H1 (cell line): ENCODE measurements around the gene DENND5B. TPM values are rescaled to one million over a fixed set of nuclear protein-coding genes. Genes with fewer than 3 reads are reported as not detected.

Experiments used
- CTCF ChIA-PET: fragments of 300-600 bp; sonication (Branson Sonifier 250); formaldehyde crosslinking; loops from one replicate; lab custom pipeline; 2021; ENCODE audit not compliant: partially characterized antibody; lab: Charles Lee
- POLR2A ChIA-PET: fragments of 300-600 bp; sonication (Branson Sonifier 250); formaldehyde crosslinking; loops from one replicate; lab custom pipeline; 2021; ENCODE audit warnings: inconsistent platforms; ENCODE audit not compliant: partially characterized antibody; lab: Charles Lee
- DNase-seq, 2 experiments: peaks; one replicate each; pipeline versions ENCODE4 v3.0.0 to v3.0.0-alpha.2; 2010 to 2022; ENCODE audit warnings: low spot score in 2 of 2, low read depth in 1 of 2, mixed read lengths in 1 of 2
- FAIRE-seq: peaks from 2 replicates; lab custom pipeline; 2011; peaks lifted over from hg19 to GRCh38; lab: Jason Lieb, UNC
- H2AFZ ChIP-seq: 2 replicates; pipeline ENCODE4 v1.8.1; 2012; ENCODE audit warnings: low read length, inconsistent platforms
- H2AK5ac ChIP-seq: 2 replicates; pipeline ENCODE4 v1.6.1; 2013; ENCODE audit warnings: low read depth, low read length
- H2BK120ac ChIP-seq: replicated peaks from 2 replicates; pipeline ENCODE3; 2013; ENCODE audit warnings: low read depth, low read length, inconsistent platforms
- H2BK12ac ChIP-seq: 2 replicates; pipeline ENCODE4 v1.6.1; 2013; ENCODE audit warnings: low read depth, low read length
- H2BK15ac ChIP-seq: 2 replicates; pipeline ENCODE4 v1.6.1; 2013; ENCODE audit warnings: low read length
- H2BK20ac ChIP-seq: 2 replicates; pipeline ENCODE4 v1.6.1; 2013; ENCODE audit warnings: low read length
- H2BK5ac ChIP-seq: 2 replicates; pipeline ENCODE4 v1.6.1; 2013; ENCODE audit warnings: low read depth, low read length
- H3K14ac ChIP-seq: 2 replicates; pipeline ENCODE4 v1.6.1; 2013; ENCODE audit warnings: inconsistent platforms; ENCODE audit not compliant: insufficient read length
- H3K18ac ChIP-seq: 2 replicates; pipeline ENCODE4 v1.6.1; 2013; ENCODE audit warnings: low read length; ENCODE audit errors: extremely low read depth
- H3K23ac ChIP-seq: 2 replicates; pipeline ENCODE4 v1.6.1; 2013; ENCODE audit warnings: inconsistent platforms; ENCODE audit not compliant: insufficient read length
- H3K23me2 ChIP-seq: 2 replicates; pipeline ENCODE4 v1.6.1; 2013; ENCODE audit warnings: low read depth, low read length
- H3K27ac ChIP-seq: 2 replicates; pipeline ENCODE4 v1.6.1; 2011; ENCODE audit warnings: low read depth, low read length, inconsistent platforms
- H3K27me3 ChIP-seq, 4 experiments: replicated peaks in 1 of 4; 1 replicate in 1 of 4; 2 replicates in 3 of 4; pipeline versions ENCODE4 v1.6.1 to v1.8.1; 2011 to 2013; ENCODE audit warnings: low read length in 3 of 4, mild to moderate bottlenecking in 3 of 4, inconsistent platforms in 2 of 4, mixed read lengths in 2 of 4, moderate library complexity in 1 of 4; ENCODE audit not compliant: control insufficient read depth in 3 of 4, insufficient read depth in 3 of 4; ENCODE audit errors: extremely low read depth in 1 of 4
- H3K36me3 ChIP-seq, 4 experiments: 2 replicates each; pipeline versions ENCODE4 v1.6.1 to v1.8.1; 2011 to 2013; ENCODE audit warnings: mild to moderate bottlenecking in 4 of 4, low read length in 3 of 4, moderate library complexity in 2 of 4, control low read depth in 1 of 4, inconsistent platforms in 1 of 4; ENCODE audit not compliant: insufficient read depth in 4 of 4, control insufficient read depth in 2 of 4
- H3K4ac ChIP-seq: replicated peaks from 2 replicates; pipeline ENCODE3; 2013; ENCODE audit warnings: low read length, low read depth, mixed read lengths, inconsistent platforms; ENCODE audit not compliant: insufficient read length
- H3K4me1 ChIP-seq, 4 experiments: replicated peaks in 1 of 4; 1 replicate in 1 of 4; 2 replicates in 3 of 4; pipeline versions ENCODE4 v1.6.1 to v1.8.1; 2011 to 2013; ENCODE audit warnings: low read length in 3 of 4, inconsistent platforms in 2 of 4, mixed read lengths in 1 of 4; ENCODE audit not compliant: insufficient read depth in 4 of 4, control insufficient read depth in 3 of 4
- H3K4me2 ChIP-seq, 2 experiments: 2 replicates each; pipeline versions ENCODE4 v1.6.1 to v1.8.1; 2011 to 2013; ENCODE audit warnings: low read depth in 2 of 2, low read length in 2 of 2, control low read depth in 1 of 2, inconsistent platforms in 1 of 2, mild to moderate bottlenecking in 1 of 2; ENCODE audit not compliant: insufficient read depth in 1 of 2
- H3K4me3 ChIP-seq, 4 experiments: fragments of 200-600, 300-600 bp in 1 of 4; sonication (generic), shearing (Covaris generic), sonication (Bioruptor Twin) in 1 of 4; 2 replicates each; pipeline versions ENCODE4 v1.5.1 to v1.8.1; 2011 to 2016; ENCODE audit warnings: low read length in 4 of 4, low read depth in 3 of 4, control low read depth in 2 of 4, inconsistent platforms in 2 of 4, mild to moderate bottlenecking in 2 of 4, mixed read lengths in 1 of 4, moderate library complexity in 1 of 4; ENCODE audit not compliant: insufficient read depth in 2 of 4; ENCODE audit errors: extremely low read depth in 1 of 4
- H3K56ac ChIP-seq: replicated peaks from 2 replicates; pipeline ENCODE3; 2013; ENCODE audit warnings: low read depth, mild to moderate bottlenecking, mixed read lengths, low read length, inconsistent platforms; ENCODE audit not compliant: insufficient read length
- H3K79me1 ChIP-seq: 2 replicates; pipeline ENCODE4 v1.6.1; 2013; ENCODE audit warnings: low read depth, low read length, control low read depth
- H3K79me2 ChIP-seq, 2 experiments: 2 replicates each; pipeline versions ENCODE4 v1.6.1 to v1.8.1; 2012 to 2013; ENCODE audit warnings: low read length in 2 of 2, mild to moderate bottlenecking in 2 of 2, inconsistent platforms in 1 of 2; ENCODE audit not compliant: insufficient read depth in 2 of 2, control insufficient read depth in 1 of 2
- H3K9ac ChIP-seq, 4 experiments: replicated peaks in 1 of 4; 1 replicate in 1 of 4; 2 replicates in 3 of 4; pipeline versions ENCODE4 v1.6.1 to v1.8.1; 2011 to 2013; ENCODE audit warnings: low read depth in 3 of 4, low read length in 3 of 4, control low read depth in 2 of 4, mild to moderate bottlenecking in 2 of 4, moderate library complexity in 2 of 4, inconsistent platforms in 1 of 4; ENCODE audit errors: extremely low read depth in 1 of 4
- H3K9me3 ChIP-seq, 2 experiments: 2 replicates each; pipeline versions ENCODE4 v1.6.1 to v1.8.1; 2012 to 2013; ENCODE audit warnings: mild to moderate bottlenecking in 2 of 2, moderate library complexity in 2 of 2, control low read depth in 1 of 2, inconsistent platforms in 1 of 2, low read depth in 1 of 2, low read length in 1 of 2, mixed read lengths in 1 of 2; ENCODE audit not compliant: insufficient read depth in 2 of 2
- H4K20me1 ChIP-seq, 2 experiments: replicated peaks in 1 of 2; 2 replicates each; pipeline versions ENCODE3 to v1.8.1; 2011 to 2013; ENCODE audit warnings: inconsistent platforms in 2 of 2, low read length in 2 of 2, mild to moderate bottlenecking in 1 of 2; ENCODE audit not compliant: insufficient read depth in 2 of 2, control insufficient read depth in 1 of 2
- H4K5ac ChIP-seq: 2 replicates; pipeline ENCODE4 v1.6.1; 2013; ENCODE audit warnings: low read length, low read depth, mixed read lengths, inconsistent platforms; ENCODE audit not compliant: insufficient read length
- H4K8ac ChIP-seq: 2 replicates; pipeline ENCODE4 v1.8.0; 2013; ENCODE audit warnings: mild to moderate bottlenecking, moderate library complexity, low read length, inconsistent platforms; ENCODE audit not compliant: insufficient read depth; ENCODE audit errors: extremely low read depth
- H4K91ac ChIP-seq: replicated peaks from 2 replicates; pipeline ENCODE3; 2013; ENCODE audit warnings: low read length, mixed read lengths, inconsistent platforms; ENCODE audit not compliant: insufficient read length
- ATF3 ChIP-seq: IDR thresholded peaks from 2 replicates; pipeline ENCODE4 v1.6.1; 2011; ENCODE audit warnings: low read depth, mild to moderate bottlenecking, low read length; ENCODE audit not compliant: insufficient read depth
- BACH1 ChIP-seq: IDR thresholded peaks from 2 replicates; pipeline ENCODE4 v1.6.1; 2012; ENCODE audit warnings: low read length, improper control_type of control experiment
- BRCA1 ChIP-seq: IDR thresholded peaks from 2 replicates; pipeline ENCODE4 v1.6.1; 2012; ENCODE audit warnings: low read depth, low read length, improper control_type of control experiment
- CBX5 ChIP-seq: fragments of 300-800, 300-1000 bp; sonication (generic); IDR thresholded peaks from 2 replicates; pipeline ENCODE4 v1.7.1; 2016; ENCODE audit warnings: antibody characterized with exemption, low read length, low read depth
- FOSL1 ChIP-seq: IDR thresholded peaks from 2 replicates; pipeline ENCODE4 v1.6.1; 2011; ENCODE audit warnings: mild to moderate bottlenecking, low read depth, low read length, moderate library complexity; ENCODE audit not compliant: insufficient read depth
- RNF2 ChIP-seq: fragments of 200-900, 300-1000 bp; sonication (generic); IDR thresholded peaks from 2 replicates; pipeline ENCODE4 v1.7.1; 2016; ENCODE audit warnings: borderline replicate concordance, low read depth, mild to moderate bottlenecking, antibody characterized with exemption, low read length; ENCODE audit not compliant: poor library complexity, severe bottlenecking; ENCODE audit errors: missing control alignments
- SUZ12 ChIP-seq: fragments of 200-600 bp; sonication (generic); IDR thresholded peaks from 2 replicates; pipeline ENCODE4 v1.6.1; 2012; ENCODE audit warnings: mild to moderate bottlenecking, inconsistent platforms, low read length, moderate library complexity, mixed read lengths
- TAF7 ChIP-seq: optimal IDR thresholded peaks from 2 replicates; pipeline ENCODE3; 2011; ENCODE audit warnings: low read depth, mild to moderate bottlenecking, inconsistent platforms, low read length, moderate library complexity, borderline replicate concordance
- YY1 ChIP-seq: IDR thresholded peaks from 2 replicates; pipeline ENCODE4 v1.6.1; 2011; ENCODE audit warnings: low read depth, mild to moderate bottlenecking, low read length
- WGBS, 2 experiments: shearing (Covaris generic) in 1 of 2; methylation state at CpG; one replicate each; pipeline versions ENCODE4 v1.1.6 to v1.1.7; 2013 to 2015; ENCODE audit warnings: low lambda C conversion rate in 2 of 2, mixed read lengths in 2 of 2, inconsistent platforms in 1 of 2, low coverage in 1 of 2, missing lambda C conversion rate in 1 of 2; ENCODE audit not compliant: insufficient replicate concordance in 2 of 2, insufficient coverage in 1 of 2, insufficient read length in 1 of 2; ENCODE audit errors: extremely low coverage in 1 of 2, missing lambda C conversion rate in 1 of 2; 5-methylcytosine and 5-hydroxymethylcytosine counted together
- polyA plus RNA-seq, 7 experiments: library from polyadenylated mRNA; depleted of rRNA in 3 of 7; stranded (reverse) in 5 of 7; unstranded in 2 of 7; fragments of >200 nt in 5 of 7; fragments of 200-250 nt in 2 of 7; gene quantifications; 1 replicate in 5 of 7; 2 replicates in 1 of 7; 4 replicates in 1 of 7; pipeline versions ENCODE4 v1.2.1 to v1.2.3, GENCODE V29; 2011 to 2013; ENCODE audit warnings: missing spikeins in 2 of 7, mixed read lengths in 2 of 7
- total RNA-seq: library from RNA; stranded (reverse); fragmentation: NEBNext Ultra II Directional; extraction: Animal tissue kit (Norgen Biotek cat#: 25700); gene quantifications from 2 replicates; pipeline ENCODE4 v1.2.1, GENCODE V29; 2021

DENND5B gene
- total and polyA plus RNA-seq, 2 of the 8 experiments (the other 6 are each of a cell fraction or from before 2014, with no cell fraction given), result 13.4 to 20.2 TPM

DNA sequence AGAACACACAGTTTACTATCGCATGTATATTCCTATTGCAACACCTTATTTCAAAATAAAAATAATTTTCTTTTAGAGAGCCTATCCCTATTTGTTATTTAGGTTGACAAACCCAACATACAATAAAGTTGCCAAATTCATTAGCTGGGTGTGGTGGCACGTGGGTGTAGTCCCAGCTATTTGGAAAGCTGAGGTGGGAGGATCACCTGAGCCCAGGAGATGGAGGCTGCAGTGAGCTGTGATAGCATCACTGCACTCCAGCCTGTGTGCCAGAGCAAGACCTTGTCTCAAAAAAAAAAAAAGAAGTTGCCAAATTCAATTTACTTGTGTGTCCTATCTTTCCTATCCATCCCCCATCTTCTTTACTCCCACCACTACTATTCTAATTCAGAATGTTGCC lies 23.9 kb downstream of the DENND5B start:
- Histone ChIP-seq H2BK120ac (no peak overlapping the region), H2AFZ (no peak overlapping the region), H2AK5ac (no peak overlapping the region), H2BK20ac (no peak overlapping the region), H3K36me3 (no peaks in the 10 kb centered on the region), H3K79me2 (peaks cover 0 to 28% of the 10 kb centered on the region in 2 experiments; a peak in 2 of 4 replicates), H3K79me1 (no peaks in the 10 kb centered on the region), H3K27ac (no peak overlapping the region), H3K23ac (no peak overlapping the region), H3K4me2 (no peak overlapping the region), H4K8ac (no peak overlapping the region), H3K18ac (no peak overlapping the region), H2BK12ac (no peak overlapping the region), H3K14ac (no peak overlapping the region), H3K9me3 (no peaks in the 10 kb centered on the region), H4K5ac (no peak overlapping the region), H3K4ac (no peak overlapping the region), H3K27me3 (no peaks in the 10 kb centered on the region), H3K56ac (no peak overlapping the region), H2BK15ac (no peak overlapping the region), H2BK5ac (no peak overlapping the region), H4K91ac (no peak overlapping the region), H3K23me2 (no peaks in the 10 kb centered on the region; the same call in 1 of the 2 replicates), H3K4me1 (peaks cover 0 to 11% (median 5%) of the 10 kb centered on the region in 4 experiments; a peak in 4 of 7 replicates), H3K4me3 (no peak overlapping the region), H3K9ac (no peak overlapping the region), H4K20me1 (peaks cover 0 to 2% of the 10 kb centered on the region in 2 experiments)
- ChIA-PET CTCF (interaction anchor here (0.6 to 1.3 kb wide), 2 partner anchors 146 to 215 kb away, joined by 3 read pairs; no protein-coding TSS in a partner anchor), POLR2A (interaction anchor here (1.1 kb wide), 1 partner anchor 181 kb away, joined by 3 read pairs; no protein-coding TSS in a partner anchor)
- no peak for FAIRE-seq
- TF ChIP-seq BRCA1, result no peak
- TF ChIP-seq FOSL1, result no peak
- no peak for TF ChIP-seq SUZ12
- no peak for TF ChIP-seq YY1
- no peak for TF ChIP-seq BACH1
- no peak for TF ChIP-seq ATF3
- TF ChIP-seq CBX5, result no peak
- TF ChIP-seq TAF7, result no peak
- TF ChIP-seq RNF2, result no peak
- DNase-seq, result no peak
- 85% methylated on average over 2 of the region's 2 CpGs; no CpG with 5 or more reads in 1 of the 2 experiments for WGBS, 2 experiments
